PC-3 (cell line): Measurements from ENCODE around the gene DNAJC10. TPM values are rescaled to one million over a fixed set of nuclear protein-coding genes. Genes with fewer than 3 reads are reported as not detected.

Experiments
- ATAC-seq: fragments of 200-7000 bp; cut with Tn5 transposase; 2 replicates; pipeline ENCODE4 v1.9.1; 2020; ENCODE audit warnings: mild to moderate bottlenecking, moderate library complexity
- BruUV-seq: library from RNA; stranded (reverse); fragments of 400-500 nt; replicated peaks from 2 replicates; lab custom pipeline; 2021; lab: Mats Ljungman, UMichigan
- CTCF ChIA-PET: fragments of 300-600 bp; sonication (Branson Sonifier 250); formaldehyde crosslinking; loops from one replicate; lab custom pipeline; 2022; ENCODE audit warnings: antibody characterized with exemption; lab: Charles Lee
- POLR2A ChIA-PET: fragments of 300-600 bp; sonication (Branson Sonifier 250); formaldehyde crosslinking; loops from one replicate; lab custom pipeline; 2022; ENCODE audit warnings: antibody characterized with exemption; ENCODE audit not compliant: unreplicated experiment; lab: Charles Lee
- DNase-seq: peaks from one replicate; pipeline ENCODE4 v3.0.0-alpha.2; 2015
- H2AFZ ChIP-seq: fragments of 300-600 bp; sonication (generic); 2 replicates; pipeline ENCODE4 v1.6.0; 2016; ENCODE audit warnings: antibody characterized with exemption, low read length
- H3F3A ChIP-seq: fragments of 300-600 bp; sonication (generic); one replicate; pipeline ENCODE4 v1.6.0; 2017; ENCODE audit warnings: antibody characterized with exemption, low read length, control low read depth, mild to moderate bottlenecking; ENCODE audit not compliant: unreplicated experiment
- H3K27ac ChIP-seq: fragments of 300-600 bp; sonication (generic); 2 replicates; pipeline ENCODE4 v1.5.1; 2016; ENCODE audit warnings: mild to moderate bottlenecking, low read length
- H3K27me3 ChIP-seq: fragments of 300-600 bp; sonication (generic); 2 replicates; pipeline ENCODE4 v1.6.1; 2016; ENCODE audit warnings: low read length, mixed read lengths
- H3K36me3 ChIP-seq: fragments of 300-600 bp; sonication (generic); 2 replicates; pipeline ENCODE4 v1.6.1; 2016; ENCODE audit warnings: low read depth, mixed run types, low read length, mixed read lengths
- H3K4me1 ChIP-seq: fragments of 300-600 bp; sonication (generic); 2 replicates; pipeline ENCODE4 v1.5.1; 2016; ENCODE audit warnings: low read length; ENCODE audit not compliant: insufficient read depth
- H3K4me2 ChIP-seq: fragments of 300-600 bp; sonication (generic); 2 replicates; pipeline ENCODE4 v1.6.0; 2016; ENCODE audit warnings: low read length
- H3K4me3 ChIP-seq: fragments of 300-600 bp; sonication (generic); 2 replicates; pipeline ENCODE4 v1.5.1; 2016; ENCODE audit warnings: mild to moderate bottlenecking, low read length, mixed read lengths
- H3K79me2 ChIP-seq: fragments of 300-600 bp; sonication (generic); 2 replicates; pipeline ENCODE4 v1.6.1; 2017; ENCODE audit warnings: low read length, mixed read lengths
- H3K9ac ChIP-seq: fragments of 300-600 bp; sonication (generic); 2 replicates; pipeline ENCODE4 v1.6.0; 2016; ENCODE audit warnings: mild to moderate bottlenecking, low read length
- H3K9me2 ChIP-seq: fragments of 300-600 bp; sonication (generic); replicated peaks from 2 replicates; pipeline ENCODE4 v1.6.1; 2016; ENCODE audit warnings: mixed run types, low read length, mixed read lengths
- H3K9me3 ChIP-seq: fragments of 300-600 bp; sonication (generic); 2 replicates; pipeline ENCODE4 v1.6.1; 2016; ENCODE audit warnings: low read length, mixed read lengths
- H4K20me1 ChIP-seq: fragments of 300-600 bp; sonication (generic); 2 replicates; pipeline ENCODE4 v1.6.1; 2016; ENCODE audit warnings: low read length, mixed read lengths
- EZH2 ChIP-seq: fragments of 300-600 bp; sonication (generic); IDR thresholded peaks from one replicate; pipeline ENCODE4 v1.6.1; 2017; ENCODE audit warnings: antibody characterized with exemption, mild to moderate bottlenecking, low read length; ENCODE audit not compliant: unreplicated experiment
- EZH2phosphoT487 ChIP-seq: fragments of 300-600 bp; sonication (generic); IDR thresholded peaks from 2 replicates; pipeline ENCODE4 v1.6.1; 2018; ENCODE audit warnings: mild to moderate bottlenecking, antibody characterized with exemption, low read length, borderline replicate concordance
- intact Hi-C: fragments of 100-400 bp; cut with micrococcal nuclease; formaldehyde crosslinking; loops from 2 replicates; pipeline ENCODE4 v1.9.0; 2023
- total RNA-seq: library from RNA; depleted of rRNA; stranded (reverse); fragments of >200 nt; gene quantifications from 2 replicates; pipeline ENCODE4 v1.2.3, GENCODE V29; 2014
- TF ChIP-seq, protein P1 (sequence below): fragments of 300-600 bp; sonication (generic); conservative IDR thresholded peaks from 2 replicates; pipeline ENCODE4 v1.5.1; 2017; ENCODE audit warnings: antibody characterized with exemption, low read depth, mild to moderate bottlenecking, low read length

Gene DNAJC10
- total RNA-seq, 1 experiment from 2014 or later, result 62.9 TPM

DNA sequence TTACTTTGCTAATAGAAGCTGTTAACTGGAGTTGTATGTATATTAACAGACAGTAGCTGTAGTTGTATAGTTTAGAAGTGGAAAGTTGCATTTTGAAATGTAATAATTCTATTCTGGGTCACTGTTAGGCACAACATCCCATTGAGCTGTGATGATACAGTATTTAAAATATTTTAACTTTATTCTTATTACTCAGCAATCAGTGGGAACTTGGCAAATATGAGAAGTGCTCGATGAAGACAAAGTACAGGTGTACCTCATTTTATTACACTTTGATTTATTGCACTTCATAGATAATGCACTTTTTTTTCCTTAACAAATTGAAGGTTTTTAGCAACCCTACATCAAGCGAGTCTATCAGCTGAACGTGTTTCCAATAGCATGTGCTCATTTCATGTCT, 8.6 kb downstream of the DNAJC10 start:
- BruUV-seq, result no TSS peak
- Histone ChIP-seq H3K9me3 (no peaks in the 10 kb centered on the region), H3K4me1 (no peaks in the 10 kb centered on the region), H3K79me2 (no peaks in the 10 kb centered on the region), H4K20me1 (no peaks in the 10 kb centered on the region), H3K27ac (no peak overlapping the region), H3K9ac (no peak overlapping the region), H3F3A (no peaks in the 10 kb centered on the region), H3K4me2 (no peak overlapping the region), H3K9me2 (no peaks in the 10 kb centered on the region), H3K4me3 (no peak overlapping the region), H2AFZ (no peak overlapping the region), H3K27me3 (no peaks in the 10 kb centered on the region), H3K36me3 (peaks cover 25% of the 10 kb centered on the region)
- POLR2A ChIA-PET, result no interaction called here
- CTCF ChIA-PET, result no interaction called here
- intact Hi-C loops, result no loop called here
- DNase-seq (no peak), ATAC-seq (no peak)
- TF ChIP-seq EZH2, result no peak
- TF ChIP-seq, protein P1, sequence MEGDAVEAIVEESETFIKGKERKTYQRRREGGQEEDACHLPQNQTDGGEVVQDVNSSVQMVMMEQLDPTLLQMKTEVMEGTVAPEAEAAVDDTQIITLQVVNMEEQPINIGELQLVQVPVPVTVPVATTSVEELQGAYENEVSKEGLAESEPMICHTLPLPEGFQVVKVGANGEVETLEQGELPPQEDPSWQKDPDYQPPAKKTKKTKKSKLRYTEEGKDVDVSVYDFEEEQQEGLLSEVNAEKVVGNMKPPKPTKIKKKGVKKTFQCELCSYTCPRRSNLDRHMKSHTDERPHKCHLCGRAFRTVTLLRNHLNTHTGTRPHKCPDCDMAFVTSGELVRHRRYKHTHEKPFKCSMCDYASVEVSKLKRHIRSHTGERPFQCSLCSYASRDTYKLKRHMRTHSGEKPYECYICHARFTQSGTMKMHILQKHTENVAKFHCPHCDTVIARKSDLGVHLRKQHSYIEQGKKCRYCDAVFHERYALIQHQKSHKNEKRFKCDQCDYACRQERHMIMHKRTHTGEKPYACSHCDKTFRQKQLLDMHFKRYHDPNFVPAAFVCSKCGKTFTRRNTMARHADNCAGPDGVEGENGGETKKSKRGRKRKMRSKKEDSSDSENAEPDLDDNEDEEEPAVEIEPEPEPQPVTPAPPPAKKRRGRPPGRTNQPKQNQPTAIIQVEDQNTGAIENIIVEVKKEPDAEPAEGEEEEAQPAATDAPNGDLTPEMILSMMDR, result no peak
- TF ChIP-seq EZH2phosphoT487, result no peak

GRCh38 chr2:182726473-182726872, 10.4 kb downstream of the DNAJC10 start:
- no peak for ATAC-seq
- Histone ChIP-seq H3K27me3 (no peaks in the 10 kb centered on the region), H3K36me3 (peaks cover 30% of the 10 kb centered on the region), H3K9ac (no peak overlapping the region), H3K9me2 (no peaks in the 10 kb centered on the region), H3K4me3 (no peak overlapping the region), H3K4me1 (no peaks in the 10 kb centered on the region), H4K20me1 (no peaks in the 10 kb centered on the region), H3K4me2 (no peak overlapping the region), H3K79me2 (no peaks in the 10 kb centered on the region), H3K9me3 (no peaks in the 10 kb centered on the region), H3F3A (no peaks in the 10 kb centered on the region), H2AFZ (no peak overlapping the region), H3K27ac (no peak overlapping the region)
- ChIA-PET POLR2A (no interaction called here), CTCF (no interaction called here)
- no TSS peak for BruUV-seq
- no peak for TF ChIP-seq EZH2phosphoT487
- no peak for TF ChIP-seq EZH2
- TF ChIP-seq, protein P1, result no peak
- no peak for DNase-seq
- intact Hi-C loops, result no loop called here

DNA sequence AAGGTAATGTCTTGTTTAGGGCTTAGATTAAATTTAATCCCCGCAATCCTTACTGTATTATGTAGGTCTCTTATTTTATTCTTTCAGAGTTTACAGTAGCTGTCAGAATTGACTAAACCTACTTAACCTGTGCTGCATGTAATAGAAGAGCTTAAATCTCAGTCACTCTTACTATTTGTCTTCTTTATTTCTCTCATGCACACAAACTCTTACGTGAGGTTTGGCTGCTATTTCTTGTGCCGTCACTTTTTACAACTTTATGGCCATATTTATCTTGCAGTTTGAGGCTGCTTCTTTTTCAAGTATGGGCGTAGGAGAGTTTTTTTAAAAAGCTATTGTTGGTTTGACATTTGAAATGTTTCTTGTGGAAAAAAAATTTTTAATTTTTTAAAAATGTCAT, 12.0 kb downstream of the DNAJC10 start:
- Histone ChIP-seq H3K4me3 (no peak overlapping the region), H3K36me3 (peaks cover 32% of the 10 kb centered on the region), H3K9me2 (no peaks in the 10 kb centered on the region), H3K27me3 (no peaks in the 10 kb centered on the region), H4K20me1 (no peaks in the 10 kb centered on the region), H2AFZ (no peak overlapping the region), H3K4me1 (no peaks in the 10 kb centered on the region), H3F3A (no peaks in the 10 kb centered on the region), H3K9ac (no peak overlapping the region), H3K9me3 (no peaks in the 10 kb centered on the region), H3K27ac (no peak overlapping the region), H3K79me2 (no peaks in the 10 kb centered on the region), H3K4me2 (no peak overlapping the region)
- intact Hi-C loops, result no loop called here
- no TSS peak for BruUV-seq
- ChIA-PET CTCF (no interaction called here), POLR2A (no interaction called here)
- DNase-seq, result no peak
- TF ChIP-seq EZH2phosphoT487 (no peak), EZH2 (no peak)
- TF ChIP-seq, protein P1, result no peak
- ATAC-seq, result no peak
